GM23248 (cell line): ENCODE measurements around the gene SLC35F2. TPM values are rescaled to one million over a fixed set of nuclear protein-coding genes. Genes with fewer than 3 reads are reported as not detected.
"Not testable (repeated sequence)": the region's sequence is repeated elsewhere in the genome, so short reads cannot be mapped to it uniquely, and the experiment has no call there.

ENCODE experiments used
- DNase-seq: peaks from one replicate; pipeline ENCODE4 v3.0.0-alpha.2; 2015
- H2AFZ ChIP-seq: fragments of 200-600 bp; sonication (generic); 2 replicates; pipeline ENCODE4 v1.6.1; 2016; ENCODE audit warnings: antibody characterized with exemption
- H3F3A ChIP-seq: fragments of 200-600 bp; sonication (generic); 2 replicates; pipeline ENCODE4 v1.6.1; 2016; ENCODE audit warnings: mild to moderate bottlenecking, antibody characterized with exemption, mixed run types; ENCODE audit not compliant: insufficient read depth
- H3K27ac ChIP-seq: fragments of 200-600 bp; sonication (generic); 2 replicates; pipeline ENCODE4 v1.5.1; 2016; ENCODE audit warnings: mild to moderate bottlenecking
- H3K27me3 ChIP-seq: fragments of 200-600 bp; sonication (generic); replicated peaks from 2 replicates; pipeline ENCODE4 v1.6.1; 2016; ENCODE audit warnings: mild to moderate bottlenecking; ENCODE audit not compliant: insufficient read depth
- H3K36me3 ChIP-seq: fragments of 200-600 bp; sonication (generic); 2 replicates; pipeline ENCODE4 v1.6.1; 2016; ENCODE audit warnings: low read depth, mild to moderate bottlenecking
- H3K4me1 ChIP-seq: fragments of 200-600 bp; sonication (generic); 2 replicates; pipeline ENCODE4 v1.6.1; 2016; ENCODE audit warnings: mild to moderate bottlenecking; ENCODE audit not compliant: insufficient read depth
- H3K4me2 ChIP-seq: fragments of 200-600 bp; sonication (generic); one replicate; pipeline ENCODE4 v1.6.1; 2016; ENCODE audit warnings: mild to moderate bottlenecking; ENCODE audit not compliant: unreplicated experiment
- H3K4me3 ChIP-seq: fragments of 200-600 bp; sonication (generic); 2 replicates; pipeline ENCODE4 v1.5.1; 2016; ENCODE audit warnings: mild to moderate bottlenecking
- H3K79me2 ChIP-seq: fragments of 200-600 bp; sonication (generic); 2 replicates; pipeline ENCODE4 v1.6.1; 2016; ENCODE audit warnings: mild to moderate bottlenecking; ENCODE audit not compliant: insufficient read depth
- H3K9ac ChIP-seq: fragments of 200-600 bp; sonication (generic); 2 replicates; pipeline ENCODE4 v1.6.1; 2016; ENCODE audit warnings: mild to moderate bottlenecking
- H3K9me2 ChIP-seq: fragments of 200-600 bp; sonication (generic); 2 replicates; pipeline ENCODE4 v1.6.1; 2016; ENCODE audit warnings: mixed run types, mild to moderate bottlenecking, moderate library complexity; ENCODE audit not compliant: insufficient read depth
- H3K9me3 ChIP-seq: fragments of 200-600 bp; sonication (generic); one replicate; pipeline ENCODE4 v1.6.1; 2017; ENCODE audit warnings: low read depth
- H4K20me1 ChIP-seq: fragments of 200-600 bp; sonication (generic); 2 replicates; pipeline ENCODE4 v1.6.0; 2016; ENCODE audit not compliant: insufficient read depth
- EZH2 ChIP-seq: fragments of 200-600 bp; sonication (generic); IDR thresholded peaks from 2 replicates; pipeline ENCODE4 v1.6.1; 2018; ENCODE audit warnings: antibody characterized with exemption, mild to moderate bottlenecking; ENCODE audit not compliant: insufficient read depth, poor library complexity, severe bottlenecking
- EZH2phosphoT487 ChIP-seq: fragments of 200-600 bp; sonication (generic); IDR thresholded peaks from 2 replicates; pipeline ENCODE4 v1.6.1; 2018; ENCODE audit warnings: antibody characterized with exemption, moderate library complexity, mild to moderate bottlenecking, low read depth; ENCODE audit not compliant: insufficient read depth
- WGBS, 2 experiments: methylation state at CpG; one replicate each; pipeline ENCODE4 v1.1.6; 2015 to 2017; ENCODE audit warnings: low lambda C conversion rate in 2 of 2, low coverage in 1 of 2; ENCODE audit errors: missing lambda C conversion rate in 2 of 2; 5-methylcytosine and 5-hydroxymethylcytosine counted together
- in situ Hi-C: fragments of 300-500 bp; cut with MboI; formaldehyde crosslinking; loops from 2 replicates; pipeline ENCODE4 v1.15.0; 2020
- polyA plus RNA-seq: library from polyadenylated mRNA; unstranded; fragments of >200 nt; fragmentation: Nextera tagmentation; extraction: Ambion mirVana; gene quantifications from 2 replicates; pipeline ENCODE4 v1.2.1, GENCODE V29; 2016
- total RNA-seq: library from RNA; depleted of rRNA; stranded (reverse); fragments of >200 nt; shearing (Covaris generic); gene quantifications from 2 replicates; pipeline ENCODE4 v1.2.3, GENCODE V29; 2014

The SLC35F2 gene
- total and polyA plus RNA-seq, 2 experiments from 2014 or later = 12.4 to 12.9 TPM

GRCh38 chr11:107876141-107876540 lies 17.6 kb upstream of the SLC35F2 start:
- in situ Hi-C loops = no loop called here
- WGBS, 2 experiments = 70 to 78% methylated on average over 2 of the region's 2 CpGs

GRCh38 chr11:107864591-107864990 lies 6.0 kb upstream of the SLC35F2 start:
- H3K9ac ChIP-seq = no peak overlapping the region
- no peaks in the 10 kb centered on the region for H3K9me3 ChIP-seq
- WGBS, 2 experiments = 71 to 74% methylated on average over 4 of the region's 4 CpGs
- no peaks in the 10 kb centered on the region for H3K27me3 ChIP-seq
- no peaks in the 10 kb centered on the region for H3K9me2 ChIP-seq
- H2AFZ ChIP-seq = no peak overlapping the region
- no peaks in the 10 kb centered on the region for H3K36me3 ChIP-seq
- no peak for DNase-seq
- H3K4me2 ChIP-seq = no peak overlapping the region
- no peaks in the 10 kb centered on the region for H3K79me2 ChIP-seq
- no peak for TF ChIP-seq EZH2
- TF ChIP-seq EZH2phosphoT487 = no peak
- H3K27ac ChIP-seq = no peak overlapping the region
- H3F3A ChIP-seq = no peaks in the 10 kb centered on the region
- no peaks in the 10 kb centered on the region for H3K4me1 ChIP-seq
- no peak overlapping the region for H3K4me3 ChIP-seq
- in situ Hi-C loops = no loop called here
- H4K20me1 ChIP-seq = no peaks in the 10 kb centered on the region

More at GRCh38 chr11:107876141-107876540, 17.6 kb upstream of the SLC35F2 start:
- DNase-seq = no peak
- no peak overlapping the region for H3K4me3 ChIP-seq
- H3K9ac ChIP-seq = no peak overlapping the region
- H3K27ac ChIP-seq = no peak overlapping the region
- H3K79me2 ChIP-seq = no peaks in the 10 kb centered on the region
- H3K36me3 ChIP-seq = no peaks in the 10 kb centered on the region
- no peaks in the 10 kb centered on the region for H3K9me2 ChIP-seq
- no peaks in the 10 kb centered on the region for H3F3A ChIP-seq
- TF ChIP-seq EZH2phosphoT487 (no peak), EZH2 (no peak)
- no peaks in the 10 kb centered on the region for H3K4me1 ChIP-seq
- H4K20me1 ChIP-seq = no peaks in the 10 kb centered on the region
- no peaks in the 10 kb centered on the region for H3K9me3 ChIP-seq
- H2AFZ ChIP-seq = no peak overlapping the region
- no peaks in the 10 kb centered on the region for H3K27me3 ChIP-seq
- H3K4me2 ChIP-seq = no peak overlapping the region

DNA sequence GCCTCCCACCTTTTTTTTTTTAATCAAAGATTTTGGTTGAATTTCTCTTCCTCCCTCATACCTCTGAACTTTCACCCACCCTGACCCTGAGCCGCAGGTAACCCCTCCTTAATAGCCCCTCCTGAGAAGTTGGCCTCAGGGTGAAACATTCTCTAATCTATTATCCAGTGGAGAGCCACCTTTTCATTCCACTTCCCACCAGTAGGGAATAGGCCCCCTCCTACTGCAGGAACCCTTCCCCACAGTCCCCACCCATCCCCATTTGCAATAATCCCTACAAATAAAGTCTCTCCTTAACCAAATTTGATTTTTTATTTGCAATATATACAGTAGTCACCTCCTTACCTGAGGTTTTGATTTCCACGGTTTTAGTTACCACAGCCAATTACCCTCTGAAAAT lies 2.1 kb upstream of the SLC35F2 start:
- in situ Hi-C loops = no loop called here
- H3K36me3 ChIP-seq = no peaks in the 10 kb centered on the region
- no peak for DNase-seq

GRCh38 chr11:107860240-107860620 lies 1.6 kb upstream of the SLC35F2 start:
- H3K4me1 ChIP-seq, H3K9me2 ChIP-seq, H3K36me3 ChIP-seq, in situ Hi-C loops, H3K27ac ChIP-seq, H3K9ac ChIP-seq, H3K79me2 ChIP-seq, H3F3A ChIP-seq, DNase-seq, H4K20me1 ChIP-seq, H3K27me3 ChIP-seq, H3K9me3 ChIP-seq: not testable (repeated sequence)
- H3K4me2 ChIP-seq = peak overlapping the region; percentile 82
- WGBS, 2 experiments = 85 to 88% methylated on average over 15 of the region's 15 CpGs
- H2AFZ ChIP-seq = 0 out of 2 replicates have a peak overlapping the region, but pooled peaks have one; percentile 88
- H3K4me3 ChIP-seq = peak overlapping the region; percentile 83

More for the DNA sequence above, 2.1 kb upstream of the SLC35F2 start:
- Histone ChIP-seq H3K9ac (no peak overlapping the region), H3F3A (peaks cover 7% of the 10 kb centered on the region; the same call in 1 of the 2 replicates), H3K4me1 (no peaks in the 10 kb centered on the region), H3K4me3 (no peak overlapping the region), H3K79me2 (peaks cover 3% of the 10 kb centered on the region; the same call in 1 of the 2 replicates), H3K27me3 (no peaks in the 10 kb centered on the region), H3K9me3 (no peaks in the 10 kb centered on the region), H2AFZ (no peak overlapping the region), H4K20me1 (no peaks in the 10 kb centered on the region), H3K4me2 (no peak overlapping the region), H3K27ac (no peak overlapping the region), H3K9me2 (no peaks in the 10 kb centered on the region)
- WGBS, 2 experiments = 73 to 88% methylated on average over 2 of the region's 2 CpGs
- TF ChIP-seq EZH2 = no peak
- no peak for TF ChIP-seq EZH2phosphoT487
